Osteoblast (primary cell): ENCODE measurements around the gene FAM151B. TPM values are rescaled to one million over a fixed set of nuclear protein-coding genes. Genes with fewer than 3 reads are reported as not detected.

Experiments
- DNase-seq: peaks from one replicate; pipeline ENCODE4 v3.0.0; 2011; ENCODE audit warnings: low spot score, mixed read lengths; ENCODE audit not compliant: insufficient read length; ENCODE audit errors: missing footprints
- H2AFZ ChIP-seq: 2 replicates; pipeline ENCODE4 v1.6.0; 2011; ENCODE audit warnings: mild to moderate bottlenecking, low read length
- H3K27ac ChIP-seq: 2 replicates; pipeline ENCODE4 v1.5.1; 2011; ENCODE audit warnings: mild to moderate bottlenecking, low read depth, low read length, moderate library complexity
- H3K27me3 ChIP-seq: 2 replicates; pipeline ENCODE4 v1.6.0; 2012; ENCODE audit warnings: mild to moderate bottlenecking, control low read depth, inconsistent platforms, low read length, moderate library complexity; ENCODE audit not compliant: insufficient read depth
- H3K36me3 ChIP-seq: 2 replicates; pipeline ENCODE4 v1.5.1; 2011; ENCODE audit warnings: mild to moderate bottlenecking, low read length, control low read depth, moderate library complexity; ENCODE audit not compliant: insufficient read depth
- H3K4me1 ChIP-seq: 2 replicates; pipeline ENCODE4 v1.5.1; 2011; ENCODE audit warnings: mild to moderate bottlenecking, low read length, control low read depth, moderate library complexity; ENCODE audit not compliant: insufficient read depth
- H3K4me2 ChIP-seq: 2 replicates; pipeline ENCODE4 v1.6.0; 2011; ENCODE audit warnings: mild to moderate bottlenecking, low read length; ENCODE audit not compliant: insufficient read depth
- H3K4me3 ChIP-seq: fragments of 200-600 bp; sonication (generic); 3 replicates; pipeline ENCODE4 v1.5.1; 2012; ENCODE audit warnings: mild to moderate bottlenecking, low read length, inconsistent platforms; ENCODE audit not compliant: insufficient read depth
- H3K79me2 ChIP-seq: 2 replicates; pipeline ENCODE4 v1.6.0; 2012; ENCODE audit warnings: mild to moderate bottlenecking, low read length, control low read depth, inconsistent platforms; ENCODE audit not compliant: insufficient read depth
- H3K9me3 ChIP-seq: 2 replicates; pipeline ENCODE4 v1.5.1; 2011; ENCODE audit warnings: low read depth, low read length, control low read depth
- H4K20me1 ChIP-seq: 2 replicates; pipeline ENCODE4 v1.6.0; 2012; ENCODE audit warnings: mild to moderate bottlenecking, low read length, control low read depth; ENCODE audit not compliant: insufficient read depth
- CTCF ChIP-seq: IDR thresholded peaks from 2 replicates; pipeline ENCODE4 v1.5.1; 2011; ENCODE audit warnings: mild to moderate bottlenecking, low read depth, low read length, moderate library complexity; ENCODE audit errors: extremely low read depth
- total RNA-seq: library from RNA; depleted of rRNA; stranded (reverse); fragments of >200 nt; gene quantifications from 2 replicates; pipeline ENCODE4 v1.2.3, GENCODE V29; 2012

FAM151B gene
- total RNA-seq, 1 donor: 13.0 TPM

GRCh38 chr5:80503641-80504040 lies 15.7 kb downstream of the FAM151B start:
- DNase-seq: no peak
- Histone ChIP-seq H3K27ac (no peak overlapping the region), H3K27me3 (no peaks in the 10 kb centered on the region), H2AFZ (no peak overlapping the region), H4K20me1 (no peaks in the 10 kb centered on the region), H3K36me3 (no peaks in the 10 kb centered on the region), H3K4me2 (no peak overlapping the region), H3K9me3 (no peaks in the 10 kb centered on the region), H3K79me2 (no peaks in the 10 kb centered on the region), H3K4me1 (no peaks in the 10 kb centered on the region), H3K4me3 (no peak overlapping the region)
- TF ChIP-seq CTCF: no peak

GRCh38 chr5:80504833-80505232 lies 16.9 kb downstream of the FAM151B start:
- no peak overlapping the region for H3K4me2 ChIP-seq
- no peak for DNase-seq
- H3K4me1 ChIP-seq: no peaks in the 10 kb centered on the region
- no peaks in the 10 kb centered on the region for H3K36me3 ChIP-seq
- H3K4me3 ChIP-seq: no peak overlapping the region
- H3K79me2 ChIP-seq: no peaks in the 10 kb centered on the region
- no peak for TF ChIP-seq CTCF
- H4K20me1 ChIP-seq: no peaks in the 10 kb centered on the region
- no peak overlapping the region for H2AFZ ChIP-seq
- H3K9me3 ChIP-seq: no peaks in the 10 kb centered on the region
- H3K27ac ChIP-seq: no peak overlapping the region
- H3K27me3 ChIP-seq: no peaks in the 10 kb centered on the region

- Histone ChIP-seq H3K4me1 (no peaks in the 10 kb centered on the region), H3K27ac (no peak overlapping the region), H3K9me3 (no peaks in the 10 kb centered on the region), H3K4me3 (no peak overlapping the region), H2AFZ (no peak overlapping the region), H3K36me3 (no peaks in the 10 kb centered on the region), H3K4me2 (no peak overlapping the region), H4K20me1 (no peaks in the 10 kb centered on the region), H3K79me2 (no peaks in the 10 kb centered on the region), H3K27me3 (no peaks in the 10 kb centered on the region)
- no peak for TF ChIP-seq CTCF
- no peak for DNase-seq
These were observed 19.8 kb downstream of the FAM151B start for GRCh38 chr5:80507663-80508062.

GRCh38 chr5:80508844-80509243 lies 20.9 kb downstream of the FAM151B start:
- no peak overlapping the region for H3K4me2 ChIP-seq
- no peak overlapping the region for H2AFZ ChIP-seq
- no peaks in the 10 kb centered on the region for H4K20me1 ChIP-seq

More at GRCh38 chr5:80508844-80509243, 20.9 kb downstream of the FAM151B start:
- no peaks in the 10 kb centered on the region for H3K4me1 ChIP-seq
- TF ChIP-seq CTCF: no peak
- no peaks in the 10 kb centered on the region for H3K36me3 ChIP-seq
- H3K9me3 ChIP-seq: no peaks in the 10 kb centered on the region
- H3K4me3 ChIP-seq: no peak overlapping the region
- no peak for DNase-seq
- H3K79me2 ChIP-seq: no peaks in the 10 kb centered on the region
- no peak overlapping the region for H3K27ac ChIP-seq
- no peaks in the 10 kb centered on the region for H3K27me3 ChIP-seq
